ENCODE results near the gene CACNA2D2. TPM values are rescaled to one million over a fixed set of nuclear protein-coding genes. Genes with fewer than 3 reads are reported as not detected.

CACNA2D2 gene
- total and polyA plus RNA-seq, 4 donors = 0.10 to 0.19 (median 0.15) TPM

GRCh38 chr3:50326182-50326541, 177.3 kb downstream of the CACNA2D2 start:
- H3K4me1 ChIP-seq (ENCODE audit: control insufficient read depth in 4 of 4, insufficient read depth in 4 of 4, low read length in 3 of 4) = peaks cover 6 to 63% (median 44%) of the 10 kb centered on the region in 4 donors
- 93% methylated on average over 8 of the region's 8 CpGs for WGBS
- peaks cover 2 to 23% (median 11%) of the 10 kb centered on the region in 4 donors for H3K36me3 ChIP-seq (ENCODE audit: control insufficient read depth in 4 of 4, insufficient read depth in 3 of 4, low read depth in 1 of 4, low read length in 3 of 4)
- no peak overlapping the region for H3K4me3 ChIP-seq (ENCODE audit: low read depth in 1 of 3, low read length in 3 of 3)
- DNase-seq (ENCODE audit: low spot score) = no peak
- H3K9me3 ChIP-seq (ENCODE audit: control insufficient read depth in 4 of 4, low read length in 3 of 4) = no peaks in the 10 kb centered on the region
- H3K9ac ChIP-seq (ENCODE audit: low read depth in 1 of 2, low read length in 2 of 2) = no peak overlapping the region
- H3K27ac ChIP-seq (ENCODE audit: low read depth in 1 of 2, low read length in 2 of 2) = no peak overlapping the region
- TF ChIP-seq HNF4G (IDR thresholded peaks at IDR 0.05) = no peak
- no peak for TF ChIP-seq RXRA (IDR thresholded peaks at IDR 0.05)
- TF ChIP-seq ATF3 (IDR thresholded peaks at IDR 0.05) = no peak
- no peak for TF ChIP-seq ZBTB33 (IDR thresholded peaks at IDR 0.05)
- TF ChIP-seq YY1 (IDR thresholded peaks at IDR 0.05) = no peak
- no peak for TF ChIP-seq CTCF (IDR thresholded peaks at IDR 0.05; ENCODE audit: low read depth, low read length, missing input control)
- no peak for TF ChIP-seq GABPA (IDR thresholded peaks at IDR 0.05 in 1 of 2, conservative IDR thresholded peaks at IDR 0.05 in 1 of 2)
- no peak for TF ChIP-seq MAX (IDR thresholded peaks at IDR 0.05)
- no peak for TF ChIP-seq FOXA2 (IDR thresholded peaks at IDR 0.05)
- no peaks in the 10 kb centered on the region for H3K27me3 ChIP-seq (ENCODE audit: control insufficient read depth in 4 of 4, insufficient read depth in 4 of 4, low read length in 3 of 4)

- H3K4me3 ChIP-seq (ENCODE audit: low read depth in 1 of 3, low read length in 3 of 3) = no peak overlapping the region
- TF ChIP-seq HNF4G (IDR thresholded peaks at IDR 0.05) (no peak), REST (IDR thresholded peaks at IDR 0.05) (no peak), YY1 (IDR thresholded peaks at IDR 0.05) (no peak)
- no peak overlapping the region for H3K9ac ChIP-seq (ENCODE audit: low read depth in 1 of 2, low read length in 2 of 2)
- peaks cover 0 to 18% (median 7%) of the 10 kb centered on the region in 4 donors for H3K36me3 ChIP-seq (ENCODE audit: control insufficient read depth in 4 of 4, insufficient read depth in 3 of 4, low read depth in 1 of 4, low read length in 3 of 4)
- H3K27ac ChIP-seq (ENCODE audit: low read depth in 1 of 2, low read length in 2 of 2) = no peak overlapping the region
- no peaks in the 10 kb centered on the region for H3K9me3 ChIP-seq (ENCODE audit: control insufficient read depth in 4 of 4, low read length in 3 of 4)
- 87% methylated on average over 11 of the region's 11 CpGs for WGBS
- peaks cover 6 to 64% (median 45%) of the 10 kb centered on the region in 4 donors for H3K4me1 ChIP-seq (ENCODE audit: control insufficient read depth in 4 of 4, insufficient read depth in 4 of 4, low read length in 3 of 4)
- DNase-seq (ENCODE audit: low spot score) = no peak
- H3K27me3 ChIP-seq (ENCODE audit: control insufficient read depth in 4 of 4, insufficient read depth in 4 of 4, low read length in 3 of 4) = no peaks in the 10 kb centered on the region
These were observed 177.8 kb downstream of the CACNA2D2 start for GRCh38 chr3:50325497-50326181.

Measured in liver (tissue), 9 donors.